ENCODE results near the gene CHST11.

The CHST11 gene

DNA sequence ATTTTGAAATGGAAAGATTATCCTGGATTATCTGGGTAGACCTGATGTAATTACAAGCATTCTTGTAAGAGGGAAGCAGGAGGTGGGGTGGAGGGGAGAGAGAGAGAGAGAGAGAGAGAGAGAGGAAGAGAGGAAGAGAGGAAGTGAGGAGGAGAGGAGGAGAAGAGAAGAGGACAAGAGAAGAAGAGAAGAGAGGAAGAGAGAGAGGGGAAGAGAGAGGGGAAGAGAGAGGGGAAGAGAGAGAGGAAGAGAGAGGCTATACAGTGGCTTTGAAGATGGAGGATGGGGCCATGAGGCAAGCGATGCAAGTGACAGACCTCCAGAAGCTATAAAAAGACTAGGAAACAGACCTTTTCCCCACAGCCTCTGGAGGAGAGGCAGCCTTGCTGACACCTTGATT lies 13.7 kb upstream of the CHST11 start:
- TF ChIP-seq EZH2phosphoT487 (IDR thresholded peaks at IDR 0.05; ENCODE audit: borderline replicate concordance, low read length), result no peak
- TF ChIP-seq, protein P1, sequence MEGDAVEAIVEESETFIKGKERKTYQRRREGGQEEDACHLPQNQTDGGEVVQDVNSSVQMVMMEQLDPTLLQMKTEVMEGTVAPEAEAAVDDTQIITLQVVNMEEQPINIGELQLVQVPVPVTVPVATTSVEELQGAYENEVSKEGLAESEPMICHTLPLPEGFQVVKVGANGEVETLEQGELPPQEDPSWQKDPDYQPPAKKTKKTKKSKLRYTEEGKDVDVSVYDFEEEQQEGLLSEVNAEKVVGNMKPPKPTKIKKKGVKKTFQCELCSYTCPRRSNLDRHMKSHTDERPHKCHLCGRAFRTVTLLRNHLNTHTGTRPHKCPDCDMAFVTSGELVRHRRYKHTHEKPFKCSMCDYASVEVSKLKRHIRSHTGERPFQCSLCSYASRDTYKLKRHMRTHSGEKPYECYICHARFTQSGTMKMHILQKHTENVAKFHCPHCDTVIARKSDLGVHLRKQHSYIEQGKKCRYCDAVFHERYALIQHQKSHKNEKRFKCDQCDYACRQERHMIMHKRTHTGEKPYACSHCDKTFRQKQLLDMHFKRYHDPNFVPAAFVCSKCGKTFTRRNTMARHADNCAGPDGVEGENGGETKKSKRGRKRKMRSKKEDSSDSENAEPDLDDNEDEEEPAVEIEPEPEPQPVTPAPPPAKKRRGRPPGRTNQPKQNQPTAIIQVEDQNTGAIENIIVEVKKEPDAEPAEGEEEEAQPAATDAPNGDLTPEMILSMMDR (IDR thresholded peaks at IDR 0.05; ENCODE audit: low read depth, low read length, poor library complexity, severe bottlenecking), result no peak
- no peaks in the 10 kb centered on the region for H3F3A ChIP-seq (ENCODE audit: control insufficient read depth, insufficient read depth)
- H3K27me3 ChIP-seq (ENCODE audit: control insufficient read depth, low read length), result no peaks in the 10 kb centered on the region
- H3K4me2 ChIP-seq (ENCODE audit: low read length), result no peak overlapping the region
- no peaks in the 10 kb centered on the region for H3K36me3 ChIP-seq (ENCODE audit: control insufficient read depth, low read length)
- H3K4me3 ChIP-seq (ENCODE audit: low read length), result no peak overlapping the region
- no peaks in the 10 kb centered on the region for H3K79me2 ChIP-seq (ENCODE audit: control insufficient read depth, low read length)
- no peak overlapping the region for H3K27ac ChIP-seq (ENCODE audit: low read depth, low read length)
- H4K20me1 ChIP-seq (ENCODE audit: control insufficient read depth, insufficient read depth, low read depth, low read length), result no peaks in the 10 kb centered on the region
- H3K4me1 ChIP-seq (ENCODE audit: control insufficient read depth, low read length), result peaks cover 16% of the 10 kb centered on the region
- H3K9me2 ChIP-seq (replicated peaks; ENCODE audit: control insufficient read depth, low read length), result no peaks in the 10 kb centered on the region
- no peaks in the 10 kb centered on the region for H3K9me3 ChIP-seq (ENCODE audit: control insufficient read depth, insufficient read depth, low read length)

DNA sequence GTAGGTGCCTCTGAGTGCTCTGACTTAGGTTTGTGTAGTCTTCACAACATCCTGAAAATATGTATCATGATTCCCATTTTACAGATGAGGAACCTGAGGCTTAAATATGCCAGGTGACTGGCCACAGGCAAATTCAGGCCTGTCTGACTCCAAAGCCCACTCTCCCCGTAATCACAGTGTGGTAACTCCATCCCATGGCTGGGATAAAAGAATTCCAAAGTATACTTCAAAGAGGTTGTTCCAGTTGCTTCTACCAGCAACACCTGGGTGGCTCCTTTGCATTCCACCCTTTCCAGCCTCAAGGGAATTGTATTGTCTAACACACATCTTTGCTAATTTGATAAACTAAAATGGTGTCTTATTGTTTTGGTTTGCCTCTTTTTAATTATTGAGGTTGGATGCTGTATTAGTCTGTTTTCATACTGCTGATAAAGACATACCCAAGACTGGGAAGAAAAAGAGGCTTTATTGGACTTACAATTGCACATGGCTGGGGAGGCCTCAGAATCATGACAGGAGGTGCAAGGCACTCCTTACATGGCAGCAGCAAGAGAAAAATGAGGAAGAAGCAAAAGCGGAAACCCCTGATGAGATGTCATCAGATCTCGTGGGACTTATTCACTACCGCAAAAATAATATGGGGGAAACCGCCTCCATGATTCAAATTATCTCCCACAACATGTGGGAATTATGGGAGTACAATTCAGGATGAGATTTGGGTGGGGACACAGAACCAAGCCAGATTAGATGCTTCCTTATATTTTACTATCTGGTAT lies 9.9 kb upstream of the CHST11 start:
- H3F3A ChIP-seq (ENCODE audit: control insufficient read depth, insufficient read depth), result no peaks in the 10 kb centered on the region
- H3K79me2 ChIP-seq (ENCODE audit: control insufficient read depth, low read length), result no peaks in the 10 kb centered on the region
- no peaks in the 10 kb centered on the region for H3K27me3 ChIP-seq (ENCODE audit: control insufficient read depth, low read length)
- no peak for TF ChIP-seq EZH2phosphoT487 (IDR thresholded peaks at IDR 0.05; ENCODE audit: borderline replicate concordance, low read length)
- no peaks in the 10 kb centered on the region for H3K36me3 ChIP-seq (ENCODE audit: control insufficient read depth, low read length)
- no peak overlapping the region for H3K4me3 ChIP-seq (ENCODE audit: low read length)
- no peak overlapping the region for H3K4me2 ChIP-seq (ENCODE audit: low read length)
- H3K4me1 ChIP-seq (ENCODE audit: control insufficient read depth, low read length), result peaks cover 16% of the 10 kb centered on the region
- H3K27ac ChIP-seq (ENCODE audit: low read depth, low read length), result no peak overlapping the region
- H4K20me1 ChIP-seq (ENCODE audit: control insufficient read depth, insufficient read depth, low read depth, low read length), result no peaks in the 10 kb centered on the region
- peaks cover 4% of the 10 kb centered on the region; the same call in 1 of the 2 replicates for H3K9me3 ChIP-seq (ENCODE audit: control insufficient read depth, insufficient read depth, low read length)
- H3K9me2 ChIP-seq (replicated peaks; ENCODE audit: control insufficient read depth, low read length), result no peaks in the 10 kb centered on the region

DNA sequence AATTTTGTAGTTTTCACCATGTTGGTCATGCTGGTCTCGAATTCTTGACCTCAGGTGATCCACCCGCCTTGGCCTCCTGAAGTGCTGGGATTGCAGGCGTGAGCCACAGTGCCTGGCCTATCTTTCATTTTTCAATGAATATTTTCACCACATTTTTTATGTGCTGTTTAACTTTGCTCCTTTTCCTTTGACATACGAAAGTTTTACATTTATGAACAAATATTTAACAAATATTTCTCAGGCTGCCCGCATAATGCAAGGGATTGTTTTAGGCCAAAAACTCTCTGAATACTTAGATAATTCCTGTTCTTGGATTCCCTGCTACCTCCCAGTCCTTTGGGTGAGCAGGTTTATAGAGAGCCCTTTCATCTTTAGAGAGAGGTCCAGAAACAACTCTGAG lies 8.7 kb upstream of the CHST11 start:
- H4K20me1 ChIP-seq (ENCODE audit: control insufficient read depth, insufficient read depth, low read depth, low read length), result no peaks in the 10 kb centered on the region
- H3F3A ChIP-seq (ENCODE audit: control insufficient read depth, insufficient read depth), result no peaks in the 10 kb centered on the region
- peaks cover 12% of the 10 kb centered on the region for H3K4me1 ChIP-seq (ENCODE audit: control insufficient read depth, low read length)
- H3K79me2 ChIP-seq (ENCODE audit: control insufficient read depth, low read length), result no peaks in the 10 kb centered on the region
- no peaks in the 10 kb centered on the region for H3K36me3 ChIP-seq (ENCODE audit: control insufficient read depth, low read length)
- no peak overlapping the region for H3K4me3 ChIP-seq (ENCODE audit: low read length)
- no peak overlapping the region for H3K4me2 ChIP-seq (ENCODE audit: low read length)
- H3K27ac ChIP-seq (ENCODE audit: low read depth, low read length), result no peak overlapping the region
- H3K9me2 ChIP-seq (replicated peaks; ENCODE audit: control insufficient read depth, low read length), result no peaks in the 10 kb centered on the region
- H3K9me3 ChIP-seq (ENCODE audit: control insufficient read depth, insufficient read depth, low read length), result peaks cover 4% of the 10 kb centered on the region; the same call in 1 of the 2 replicates
- no peaks in the 10 kb centered on the region for H3K27me3 ChIP-seq (ENCODE audit: control insufficient read depth, low read length)
- TF ChIP-seq, protein P1 (IDR thresholded peaks at IDR 0.05; ENCODE audit: low read depth, low read length, poor library complexity, severe bottlenecking), result no peak
- TF ChIP-seq EZH2phosphoT487 (IDR thresholded peaks at IDR 0.05; ENCODE audit: borderline replicate concordance, low read length), result no peak

- peaks cover 4% of the 10 kb centered on the region; the same call in 1 of the 2 replicates for H3K9me3 ChIP-seq (ENCODE audit: control insufficient read depth, insufficient read depth, low read length)
- peaks cover 8% of the 10 kb centered on the region for H3K4me1 ChIP-seq (ENCODE audit: control insufficient read depth, low read length)
- no peaks in the 10 kb centered on the region for H3F3A ChIP-seq (ENCODE audit: control insufficient read depth, insufficient read depth)
- no peaks in the 10 kb centered on the region for H3K9me2 ChIP-seq (replicated peaks; ENCODE audit: control insufficient read depth, low read length)
- no peaks in the 10 kb centered on the region for H3K36me3 ChIP-seq (ENCODE audit: control insufficient read depth, low read length)
- no peak overlapping the region for H3K4me3 ChIP-seq (ENCODE audit: low read length)
- H4K20me1 ChIP-seq (ENCODE audit: control insufficient read depth, insufficient read depth, low read depth, low read length), result no peaks in the 10 kb centered on the region
- H3K27me3 ChIP-seq (ENCODE audit: control insufficient read depth, low read length), result no peaks in the 10 kb centered on the region; the same call in 1 of the 2 replicates
- no peak overlapping the region for H3K27ac ChIP-seq (ENCODE audit: low read depth, low read length)
- no peak overlapping the region for H3K4me2 ChIP-seq (ENCODE audit: low read length)
- H3K79me2 ChIP-seq (ENCODE audit: control insufficient read depth, low read length), result no peaks in the 10 kb centered on the region
- no peak for TF ChIP-seq EZH2phosphoT487 (IDR thresholded peaks at IDR 0.05; ENCODE audit: borderline replicate concordance, low read length)
- TF ChIP-seq, protein P1 (IDR thresholded peaks at IDR 0.05; ENCODE audit: low read depth, low read length, poor library complexity, severe bottlenecking), result no peak
Measured at GRCh38 chr12:104448451-104448850, 8.3 kb upstream of the CHST11 start.

Measured in DOHH2 (cell line).